Sigmoid colon (tissue), 4 donors: Measurements from ENCODE around the gene VMP1.
"Not testable (repeated sequence)": the region's sequence is repeated elsewhere in the genome, so short reads cannot be mapped to it uniquely, and the experiment has no call there.

Experiments used
- POLR2A ChIP-seq, 2 donors: fragments of 450-650 bp; IDR thresholded peaks; one replicate each; pipeline ENCODE4 v1.6.1; 2016; ENCODE audit warnings: antibody characterized with exemption in 2 of 2, mild to moderate bottlenecking in 2 of 2, moderate library complexity in 2 of 2
- POLR2AphosphoS5 ChIP-seq, 4 donors: sonication (generic); formaldehyde crosslinking; IDR thresholded peaks; one replicate each; pipeline ENCODE4 v1.6.1; 2017; ENCODE audit warnings: antibody characterized with exemption in 4 of 4
- TF ChIP-seq, protein P1 (sequence below), 4 experiments: fragments of 450-650 bp in 3 of 4; fragments of 200-600 bp in 1 of 4; IDR thresholded peaks; one replicate each; pipeline ENCODE4 v1.5.1; 2016 to 2019; ENCODE audit warnings: antibody characterized with exemption in 4 of 4, mild to moderate bottlenecking in 3 of 4, moderate library complexity in 2 of 4

- not testable (repeated sequence) for TF ChIP-seq POLR2AphosphoS5, POLR2A (IDR thresholded peaks at IDR 0.05)
- TF ChIP-seq, protein P1, sequence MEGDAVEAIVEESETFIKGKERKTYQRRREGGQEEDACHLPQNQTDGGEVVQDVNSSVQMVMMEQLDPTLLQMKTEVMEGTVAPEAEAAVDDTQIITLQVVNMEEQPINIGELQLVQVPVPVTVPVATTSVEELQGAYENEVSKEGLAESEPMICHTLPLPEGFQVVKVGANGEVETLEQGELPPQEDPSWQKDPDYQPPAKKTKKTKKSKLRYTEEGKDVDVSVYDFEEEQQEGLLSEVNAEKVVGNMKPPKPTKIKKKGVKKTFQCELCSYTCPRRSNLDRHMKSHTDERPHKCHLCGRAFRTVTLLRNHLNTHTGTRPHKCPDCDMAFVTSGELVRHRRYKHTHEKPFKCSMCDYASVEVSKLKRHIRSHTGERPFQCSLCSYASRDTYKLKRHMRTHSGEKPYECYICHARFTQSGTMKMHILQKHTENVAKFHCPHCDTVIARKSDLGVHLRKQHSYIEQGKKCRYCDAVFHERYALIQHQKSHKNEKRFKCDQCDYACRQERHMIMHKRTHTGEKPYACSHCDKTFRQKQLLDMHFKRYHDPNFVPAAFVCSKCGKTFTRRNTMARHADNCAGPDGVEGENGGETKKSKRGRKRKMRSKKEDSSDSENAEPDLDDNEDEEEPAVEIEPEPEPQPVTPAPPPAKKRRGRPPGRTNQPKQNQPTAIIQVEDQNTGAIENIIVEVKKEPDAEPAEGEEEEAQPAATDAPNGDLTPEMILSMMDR (IDR thresholded peaks at IDR 0.05) = not testable (repeated sequence)
Observed at GRCh38 chr17:59780548-59780947, 73.1 kb downstream of the VMP1 start.
